ENCODE data around the gene TRMT61A.

Gene TRMT61A

DNA sequence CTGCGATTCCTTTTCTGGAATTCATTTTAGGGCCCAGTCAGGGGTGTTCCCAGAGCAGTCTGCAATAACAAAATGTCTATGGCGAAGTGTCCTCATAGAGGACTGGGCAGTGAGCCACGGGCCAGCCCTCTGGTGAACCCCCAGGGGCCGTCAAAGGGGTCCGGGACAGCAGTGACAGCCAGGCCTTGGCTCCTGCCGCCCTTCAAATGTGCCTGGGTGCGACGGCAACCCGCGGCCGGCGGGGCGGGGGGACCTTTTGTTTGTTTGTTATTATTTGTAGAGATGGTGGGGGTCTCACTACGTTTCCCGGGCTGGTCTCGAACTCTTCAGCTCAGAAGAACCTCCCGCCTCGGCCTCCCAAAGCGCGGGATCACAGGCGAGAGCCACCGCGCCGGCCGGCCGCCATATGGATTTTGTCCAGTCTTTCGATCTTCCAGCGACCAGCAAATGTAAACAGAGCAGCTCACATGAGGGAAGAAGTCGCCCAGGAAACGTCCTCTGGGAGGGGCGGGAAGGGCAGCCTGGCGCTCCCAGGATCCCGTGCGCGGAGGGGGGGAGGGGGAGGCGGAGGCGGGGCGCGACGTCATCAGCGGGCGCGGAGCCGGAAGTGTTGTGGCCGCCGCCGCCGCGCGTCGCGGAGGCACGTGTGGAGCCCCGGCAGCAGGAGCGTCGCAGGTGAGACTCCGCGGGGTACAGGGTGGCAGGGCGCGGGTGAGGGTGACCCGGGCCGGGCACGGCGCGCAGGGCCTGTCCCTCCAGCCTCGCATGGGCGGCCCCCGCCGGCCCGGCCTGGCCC lies at the start of gene TRMT61A:
TRMT61A (plus strand) TSS at position 610 of the 796 bp plus-strand sequence. CDS start 783 bp downstream, outside the sequence.
- DNase-seq: peak; percentile 76

DNA sequence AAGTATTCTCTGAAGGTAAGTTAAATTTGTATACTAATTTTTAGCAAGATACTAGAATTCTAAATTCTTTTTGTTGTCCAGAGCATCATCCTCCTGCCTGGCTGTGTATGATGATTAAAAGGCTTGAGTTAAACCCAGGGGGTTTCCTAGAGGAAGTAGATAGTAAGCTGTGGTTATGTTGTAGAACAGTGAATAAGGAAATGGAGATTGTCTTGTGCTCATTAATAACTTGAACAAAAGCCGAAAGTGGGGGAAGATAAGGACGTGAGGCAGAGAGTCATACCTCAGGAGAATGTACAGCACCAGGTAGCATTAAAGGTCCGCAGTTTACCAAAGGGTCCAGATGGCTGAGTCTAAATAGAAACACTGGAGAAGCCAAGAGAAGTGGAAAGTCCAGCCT lies 48.4 kb upstream of the TRMT61A start:
- DNase-seq: no peak

DNA sequence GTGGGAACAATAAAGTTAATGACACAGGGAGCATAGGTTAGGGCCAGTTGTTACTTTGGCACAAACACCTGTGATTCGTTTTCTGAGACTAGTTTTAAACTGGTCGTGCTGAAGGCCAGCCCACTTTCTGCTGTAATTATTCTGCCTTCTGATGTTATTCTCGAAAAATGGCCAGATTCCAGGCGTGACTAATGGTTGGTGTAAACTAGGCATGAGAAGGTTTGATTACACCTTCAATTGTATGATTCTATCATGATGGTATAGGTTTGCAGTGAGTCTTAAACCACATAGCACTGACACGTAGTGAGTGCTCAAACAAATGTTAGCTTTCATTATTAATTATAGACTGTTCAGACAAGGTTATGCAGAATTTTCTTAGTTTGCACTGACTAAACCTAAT lies 45.4 kb upstream of the TRMT61A start:
- no peak for DNase-seq

DNA sequence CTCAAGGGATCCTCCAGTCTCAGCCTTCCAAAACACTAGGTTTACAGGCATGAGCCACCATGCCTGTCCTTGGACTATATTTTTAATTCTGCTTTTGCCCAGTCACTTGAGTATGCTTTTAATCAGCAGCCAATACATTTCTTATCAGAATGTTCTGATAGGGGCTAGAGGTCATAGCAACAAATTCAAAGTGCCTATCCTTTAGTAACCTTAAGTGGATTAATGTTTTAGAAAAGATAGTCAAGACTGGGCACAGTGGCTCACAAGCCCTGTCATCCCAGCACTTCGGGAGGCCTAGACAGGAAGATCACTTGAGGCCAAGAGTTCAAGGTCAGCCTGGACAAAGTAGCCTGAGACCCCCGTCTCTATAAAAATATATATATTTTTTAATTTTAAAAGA lies 43.5 kb upstream of the TRMT61A start:
- no peak for DNase-seq

DNA sequence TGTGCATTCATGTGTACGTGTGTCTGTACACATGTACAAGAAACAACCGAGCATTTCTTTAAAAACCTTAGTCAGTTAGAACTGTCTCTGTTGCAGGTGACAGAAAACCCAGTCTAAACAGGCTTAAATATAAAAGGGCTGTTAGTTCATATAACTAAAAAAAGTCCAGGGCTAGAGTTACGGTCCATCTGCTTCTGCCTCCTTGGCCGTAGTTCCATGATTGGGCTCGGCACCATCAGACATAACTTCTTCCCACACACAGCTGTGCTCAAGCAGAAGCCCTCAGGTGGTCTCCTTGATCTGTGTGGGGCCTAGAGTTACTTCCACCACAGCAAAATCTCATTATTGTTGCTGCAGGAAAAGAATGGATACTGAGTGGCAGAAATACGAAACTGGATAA lies 40.9 kb upstream of the TRMT61A start:
- DNase-seq: no peak

DNA sequence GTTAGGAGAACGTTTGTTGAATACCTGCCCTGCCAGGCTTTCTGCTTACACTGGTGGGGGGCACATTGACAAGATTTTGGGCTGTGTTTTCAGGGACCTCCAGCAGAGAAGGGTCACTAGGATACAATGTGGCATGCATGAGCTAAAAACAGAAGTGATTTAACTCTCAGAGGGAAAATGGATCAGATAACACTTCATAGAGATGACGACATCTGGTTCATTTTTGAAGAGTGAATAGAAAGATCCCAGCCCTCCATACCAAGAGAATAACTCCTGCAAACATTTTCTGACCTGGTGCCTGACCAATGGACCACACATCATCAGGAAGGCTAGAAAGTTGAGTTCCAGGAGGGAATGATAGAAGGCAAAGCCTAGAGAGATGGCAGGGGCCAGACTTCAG lies 40.0 kb upstream of the TRMT61A start:
- DNase-seq: no peak

DNA sequence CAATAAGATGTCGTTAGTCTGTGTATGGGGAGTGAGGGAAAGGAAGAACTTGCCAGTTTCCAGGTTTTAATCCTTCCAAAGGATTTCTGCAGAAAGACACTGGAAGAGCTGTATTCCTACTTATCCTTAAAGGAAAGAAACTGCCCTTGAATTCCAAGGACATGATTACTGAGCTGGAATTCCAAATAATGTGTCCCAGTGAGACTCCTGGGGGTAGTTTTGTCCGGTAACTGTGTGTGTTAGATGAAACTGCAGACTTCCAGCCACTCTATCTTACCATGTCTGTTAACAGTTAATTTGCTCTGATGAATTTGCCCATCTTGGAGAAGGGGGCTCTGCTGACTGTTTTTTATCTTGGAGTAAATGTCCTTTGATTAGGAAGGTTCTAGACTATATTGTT lies 39.4 kb upstream of the TRMT61A start:
- DNase-seq: no peak

DNA sequence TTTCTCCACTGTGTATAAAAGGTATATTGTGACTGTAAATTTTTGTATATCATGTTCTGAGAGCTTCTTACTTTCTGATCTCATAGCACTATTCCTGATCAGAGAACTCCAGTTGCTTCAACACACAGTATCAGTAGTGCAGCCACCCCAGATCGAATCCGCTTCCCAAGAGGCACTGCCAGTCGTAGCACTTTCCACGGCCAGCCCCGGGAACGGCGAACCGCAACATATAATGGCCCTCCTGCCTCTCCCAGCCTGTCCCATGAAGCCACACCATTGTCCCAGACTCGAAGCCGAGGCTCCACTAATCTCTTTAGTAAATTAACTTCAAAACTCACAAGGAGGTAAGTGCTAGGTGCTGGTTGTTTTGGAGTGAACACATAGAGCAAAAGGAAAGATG lies 37.3 kb upstream of the TRMT61A start:
- no peak for DNase-seq

DNA sequence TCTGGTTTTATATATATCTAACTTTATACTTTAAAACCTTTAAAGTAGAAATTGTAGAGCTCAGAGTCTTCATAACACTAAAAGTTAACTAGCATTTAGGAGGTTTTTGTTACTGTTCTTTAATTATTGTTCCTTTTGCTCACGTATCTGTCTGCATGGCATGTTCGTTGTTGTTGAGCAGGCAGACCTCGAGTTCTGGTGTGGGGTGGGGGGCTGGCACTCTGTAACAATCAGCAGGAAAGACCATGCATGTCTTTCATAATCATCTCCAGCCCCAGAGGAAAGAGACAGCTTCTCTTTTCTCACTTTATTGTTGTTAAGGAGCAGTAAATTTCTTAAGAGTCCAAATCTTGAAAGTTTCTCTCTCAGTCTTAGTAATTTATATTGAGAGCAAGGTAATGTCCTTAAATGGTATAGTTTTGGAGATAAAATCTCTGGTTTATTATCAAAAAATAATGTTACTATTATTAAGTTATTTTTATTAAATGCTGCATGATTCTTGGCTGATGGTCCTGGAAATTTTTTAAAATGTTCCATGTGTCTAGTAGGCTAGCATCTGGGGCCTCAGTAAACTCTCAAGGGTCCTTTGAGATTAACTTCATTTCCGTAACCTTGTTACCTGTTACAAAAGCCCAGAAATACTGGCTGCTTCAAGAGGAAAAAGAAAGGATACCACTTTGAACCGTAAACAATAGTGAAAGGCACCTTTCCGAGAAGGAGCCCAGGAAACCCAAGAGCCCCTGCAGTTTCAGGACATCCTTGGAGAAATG lies 36.7 kb upstream of the TRMT61A start:
- no peak for DNase-seq

DNA sequence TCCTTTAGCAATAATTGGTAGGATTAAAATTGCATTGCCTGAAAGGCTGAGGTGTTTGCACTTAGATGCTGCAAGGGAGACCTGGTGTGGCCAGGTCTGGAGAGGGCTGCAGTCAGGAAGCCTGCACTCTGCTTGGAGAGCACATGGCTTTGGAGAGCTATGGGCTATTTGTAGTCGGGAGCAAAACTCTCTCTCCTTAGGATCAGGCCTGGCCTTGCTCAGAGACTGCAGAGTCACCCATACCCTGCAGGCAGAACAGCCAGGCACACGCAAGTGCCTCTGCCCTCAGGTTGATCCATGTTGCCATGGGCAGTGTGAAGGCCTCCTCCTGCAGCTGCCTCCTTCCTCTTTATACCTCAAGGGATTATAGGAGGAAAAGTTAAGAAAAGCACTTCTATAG lies 33.1 kb upstream of the TRMT61A start:
- DNase-seq: no peak

DNA sequence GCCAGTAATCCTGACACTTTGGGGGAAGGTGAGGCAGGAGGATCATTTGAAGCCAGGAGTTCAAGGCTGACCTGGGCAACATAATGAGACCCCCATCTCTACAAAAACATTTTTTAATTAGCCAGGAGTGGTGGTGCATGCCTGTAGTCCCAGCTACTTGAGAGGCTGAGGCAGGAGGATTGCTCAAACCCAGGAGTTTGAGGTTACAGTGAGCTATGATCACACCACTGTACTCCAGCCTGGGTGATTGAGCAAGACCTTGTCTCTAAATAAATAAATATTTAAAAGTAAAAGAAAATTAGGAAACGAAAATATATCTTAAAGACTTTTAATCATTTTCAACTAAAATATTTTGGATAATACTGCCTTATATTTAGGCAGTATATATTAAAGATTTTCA lies 32.2 kb upstream of the TRMT61A start:
- no peak for DNase-seq

DNA sequence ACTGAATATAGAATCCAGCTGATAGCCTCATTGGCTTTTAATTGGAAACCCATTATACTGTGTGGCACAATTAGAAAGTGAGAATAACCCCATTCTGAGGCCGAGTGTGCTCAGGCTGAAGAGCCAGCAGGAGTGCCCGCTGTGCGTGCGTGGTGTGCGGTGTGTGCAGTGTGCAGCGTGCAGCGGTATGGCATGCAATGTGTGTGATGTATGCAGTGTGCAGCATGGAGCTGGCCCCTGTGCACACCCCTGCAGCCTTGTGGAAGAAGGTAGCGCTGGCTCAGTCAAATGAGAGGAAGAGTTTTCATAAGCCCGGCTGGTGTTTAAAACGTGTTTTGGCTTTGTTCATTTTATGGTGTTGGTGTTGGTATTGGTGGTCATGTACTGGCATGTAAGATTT lies 29.3 kb upstream of the TRMT61A start:
- DNase-seq: no peak

DNA sequence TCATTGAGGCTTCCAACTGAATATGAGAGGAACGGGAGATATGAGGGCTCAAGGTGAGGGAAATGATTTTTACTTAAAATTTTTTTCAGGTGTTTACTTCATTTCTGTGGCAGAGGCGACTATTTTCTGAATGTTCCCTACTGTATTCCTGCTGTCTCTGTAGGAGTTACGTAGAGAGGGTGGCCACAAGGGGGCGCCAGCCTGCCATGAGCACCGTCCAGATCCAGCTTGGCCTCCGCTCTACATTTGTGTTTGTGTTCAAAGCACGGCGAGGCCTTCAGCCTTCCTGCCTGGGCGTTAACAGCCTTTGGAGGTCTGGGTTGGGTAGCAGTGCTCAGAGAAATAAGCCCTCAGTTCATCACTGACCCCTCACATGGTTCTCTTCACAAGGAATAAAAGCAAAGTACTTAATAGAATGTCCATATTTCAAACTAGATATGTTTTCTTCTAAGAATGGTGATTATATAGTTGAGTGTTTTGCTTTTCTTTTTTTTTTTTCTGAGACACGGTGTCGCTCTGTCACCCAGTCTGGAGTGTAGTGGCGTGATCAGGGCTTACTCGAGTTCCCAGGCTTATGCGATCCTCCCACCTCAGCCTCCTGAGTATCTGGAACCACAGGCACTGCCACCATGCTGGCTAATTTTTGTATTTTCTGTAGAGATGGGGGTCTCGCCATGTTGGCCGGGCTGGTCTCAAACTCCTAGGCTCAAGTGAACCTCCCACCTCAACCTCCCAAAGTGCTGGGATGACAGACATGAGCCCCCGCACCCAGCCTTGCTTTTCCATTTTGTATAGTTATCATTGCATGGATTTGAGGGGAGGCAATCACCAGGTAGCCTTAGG lies 28.6 kb upstream of the TRMT61A start:
- no peak for DNase-seq

DNA sequence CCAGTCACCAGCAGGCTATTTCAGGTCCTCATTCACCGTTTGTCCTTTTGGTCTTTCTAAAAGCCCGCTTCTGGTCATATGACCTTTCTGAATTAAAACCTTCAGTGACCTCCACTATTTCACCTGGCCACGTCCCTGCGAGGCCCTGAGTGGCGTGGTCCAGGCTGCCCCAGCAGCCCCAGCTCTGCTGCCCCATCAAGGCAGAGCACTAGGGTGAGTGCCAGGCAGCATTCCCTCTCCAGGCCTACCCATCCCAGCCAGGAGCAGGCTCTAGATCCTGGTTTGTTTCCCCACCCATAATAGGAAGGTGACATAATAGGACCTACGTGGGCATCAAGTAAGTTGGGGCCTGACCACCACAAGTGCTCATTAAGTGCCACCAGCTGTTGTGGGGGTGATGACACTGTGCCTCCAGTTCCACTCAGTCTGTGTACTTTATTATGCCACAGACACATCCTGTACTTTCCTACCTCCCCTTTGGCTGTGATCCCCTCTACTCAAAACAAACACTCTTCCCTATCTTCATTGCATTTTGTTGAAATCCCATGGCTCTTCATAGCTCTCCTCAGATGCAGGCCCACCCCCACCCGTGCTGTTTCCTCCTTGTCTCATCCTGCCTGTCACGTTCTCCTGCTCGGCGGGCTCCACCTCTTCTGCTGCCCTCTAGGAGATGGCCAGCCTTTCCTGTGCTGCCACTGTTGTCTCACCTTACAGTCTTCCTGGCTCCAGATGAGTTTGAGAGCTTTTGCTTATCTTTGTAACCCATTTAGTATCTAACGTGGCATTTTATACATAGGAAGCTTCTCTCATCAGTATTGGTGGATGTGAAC lies 27.7 kb upstream of the TRMT61A start:
- DNase-seq: no peak

DNA sequence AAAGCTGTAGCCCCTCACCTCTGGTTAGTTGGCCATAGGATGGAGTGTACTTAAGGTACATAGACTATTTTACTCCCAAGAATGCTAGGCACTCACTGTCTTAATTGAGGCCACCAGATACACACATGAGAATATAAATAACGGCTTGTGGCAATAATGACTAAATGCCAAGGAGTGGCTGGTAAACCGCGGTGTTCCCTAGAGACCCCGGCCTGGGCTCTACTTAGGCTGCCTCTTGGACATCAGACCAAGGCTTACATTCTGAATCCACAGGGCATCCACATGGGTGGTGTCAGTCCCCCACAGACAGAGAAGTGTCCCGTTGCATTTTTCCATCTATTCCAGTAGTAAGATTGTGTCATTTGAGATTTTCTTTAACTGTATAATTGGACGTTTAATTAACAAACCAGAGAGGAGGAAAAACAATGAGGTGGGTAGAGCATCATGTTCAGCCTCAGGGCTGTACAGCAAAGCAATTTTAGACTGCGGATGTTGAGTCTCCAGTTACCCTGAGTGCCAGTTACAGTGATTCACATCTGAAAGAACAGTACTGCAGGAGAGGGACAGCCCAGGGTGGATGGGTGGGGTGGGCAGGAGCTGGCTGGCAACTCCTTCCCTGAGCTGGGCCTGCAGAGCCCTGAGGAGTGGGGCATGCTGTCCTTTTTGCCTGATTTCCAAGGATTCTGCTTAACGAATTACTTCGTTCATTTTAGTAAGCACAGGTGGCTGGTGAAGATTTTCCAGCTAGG lies 26.9 kb upstream of the TRMT61A start:
- DNase-seq: no peak

DNA sequence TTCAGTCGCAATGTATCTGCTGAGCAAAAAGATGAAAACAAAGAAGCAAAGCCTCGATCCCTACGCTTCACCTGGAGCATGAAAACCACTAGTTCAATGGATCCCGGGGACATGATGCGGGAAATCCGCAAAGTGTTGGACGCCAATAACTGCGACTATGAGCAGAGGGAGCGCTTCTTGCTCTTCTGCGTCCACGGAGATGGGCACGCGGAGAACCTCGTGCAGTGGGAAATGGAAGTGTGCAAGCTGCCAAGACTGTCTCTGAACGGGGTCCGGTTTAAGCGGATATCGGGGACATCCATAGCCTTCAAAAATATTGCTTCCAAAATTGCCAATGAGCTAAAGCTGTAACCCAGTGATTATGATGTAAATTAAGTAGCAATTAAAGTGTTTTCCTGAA lies 26.1 kb upstream of the TRMT61A start:
- DNase-seq: no peak

DNA sequence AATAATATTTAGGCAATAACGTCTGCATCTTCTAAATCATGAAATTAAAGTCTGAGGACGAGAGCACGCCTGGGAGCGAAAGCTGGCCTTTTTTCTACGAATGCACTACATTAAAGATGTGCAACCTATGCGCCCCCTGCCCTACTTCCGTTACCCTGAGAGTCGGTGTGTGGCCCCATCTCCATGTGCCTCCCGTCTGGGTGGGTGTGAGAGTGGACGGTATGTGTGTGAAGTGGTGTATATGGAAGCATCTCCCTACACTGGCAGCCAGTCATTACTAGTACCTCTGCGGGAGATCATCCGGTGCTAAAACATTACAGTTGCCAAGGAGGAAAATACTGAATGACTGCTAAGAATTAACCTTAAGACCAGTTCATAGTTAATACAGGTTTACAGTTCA lies 25.7 kb upstream of the TRMT61A start:
- no peak for DNase-seq

DNA sequence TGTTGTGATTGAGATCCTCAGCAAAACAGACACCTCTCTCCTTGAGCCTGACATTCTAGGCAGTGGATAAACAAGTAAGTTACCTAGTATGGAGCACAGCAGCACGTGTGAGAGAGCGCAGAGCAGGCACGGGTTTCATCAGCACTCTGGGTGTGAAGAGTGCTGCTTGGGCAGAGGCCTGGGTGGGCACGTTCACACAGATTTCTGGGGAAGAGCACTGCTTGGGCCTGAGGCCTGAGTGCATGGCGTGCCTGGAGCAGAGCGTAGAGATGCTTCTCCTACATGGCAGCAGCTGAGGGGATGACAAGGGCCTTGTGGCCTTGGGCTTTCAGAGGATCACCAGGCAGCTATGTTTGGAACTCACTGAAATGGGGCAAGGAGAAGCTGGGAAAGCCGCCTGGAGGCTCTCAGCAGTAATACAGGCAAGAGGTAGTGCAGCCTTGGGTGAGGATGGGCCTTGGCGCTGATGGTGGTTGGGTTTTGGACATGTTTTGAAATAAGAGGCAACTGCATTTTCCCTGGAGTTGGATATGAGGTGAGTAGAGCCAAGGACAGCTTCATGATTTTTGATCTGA lies 23.9 kb upstream of the TRMT61A start:
- DNase-seq: no peak

DNA sequence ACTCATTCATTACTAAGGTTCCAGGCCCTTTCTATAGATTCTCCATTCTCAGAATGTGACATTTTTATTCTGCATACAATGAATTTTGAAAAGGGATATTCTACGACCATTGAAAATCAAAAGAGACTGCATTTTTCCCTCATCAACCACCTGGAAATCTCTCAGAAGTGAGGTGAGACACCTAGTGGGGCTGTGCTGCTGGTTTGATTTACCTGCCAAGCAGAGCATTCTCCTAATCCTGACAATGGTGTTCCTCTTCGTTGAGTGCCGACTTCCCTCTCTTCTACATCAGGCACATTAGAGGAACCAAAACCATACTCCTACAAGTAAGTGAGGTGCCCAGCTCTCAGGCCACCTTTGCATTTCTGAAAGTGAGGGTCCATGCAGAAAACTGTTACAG lies 21.2 kb upstream of the TRMT61A start:
- DNase-seq: no peak

DNA sequence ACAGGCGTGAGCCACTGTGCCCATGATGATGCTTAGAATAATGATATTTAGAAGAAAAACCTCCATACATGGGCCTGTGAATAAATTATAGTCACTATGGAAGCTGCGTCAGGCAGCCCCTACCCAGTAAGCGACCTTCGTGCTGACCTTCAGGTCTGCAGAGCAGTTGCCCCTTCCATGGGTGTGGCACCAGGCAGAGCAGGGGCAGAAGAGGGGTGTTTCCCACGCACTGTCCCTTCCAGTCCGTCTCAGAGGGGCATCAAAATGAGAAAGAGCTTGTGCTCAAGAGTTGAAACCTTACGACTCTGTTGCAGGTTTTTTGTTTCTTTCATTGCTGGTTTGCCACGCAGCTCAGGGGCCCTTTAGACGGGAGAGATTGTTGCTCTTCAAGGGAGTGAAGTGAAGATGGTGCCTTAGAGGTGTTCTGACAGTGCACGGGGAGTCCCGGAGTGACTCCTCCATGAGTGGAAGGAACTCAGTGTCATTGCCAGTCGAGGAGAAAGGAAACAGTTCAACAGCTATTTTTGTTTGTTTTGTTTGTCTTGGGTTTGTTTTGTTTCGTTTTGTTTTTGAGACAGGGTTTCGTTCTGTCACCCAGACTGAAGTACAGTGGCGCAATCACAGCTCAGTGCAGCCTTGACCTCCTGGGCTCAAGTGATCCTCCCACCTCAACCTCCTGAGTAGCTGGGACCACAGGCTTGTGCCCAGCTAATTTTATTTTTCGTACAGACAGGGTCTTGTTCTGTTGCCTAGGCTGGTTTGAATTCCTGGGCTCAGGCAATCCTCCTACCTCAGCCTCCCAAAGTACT lies 20.3 kb upstream of the TRMT61A start:
- DNase-seq: no peak

Data from SHP77 treated with DMSO at 0.1 percent for 48 hours (cell line).